Testis (tissue), 3 donors: ENCODE results near the gene TRUB1. TPM values are rescaled to one million over a fixed set of nuclear protein-coding genes. Genes with fewer than 3 reads are reported as not detected.

Experiments
- DNase-seq: peaks from one replicate; pipeline ENCODE4 v3.0.0-alpha.2; 2019
- H3K27ac ChIP-seq, 2 donors: fragments of 200-600 bp; sonication (generic); one replicate each; pipeline ENCODE4 v1.5.1; 2019
- H3K27me3 ChIP-seq: fragments of 200-600 bp; sonication (generic); one replicate; pipeline ENCODE4 v1.5.1; 2019
- H3K36me3 ChIP-seq: fragments of 200-600 bp; sonication (generic); one replicate; pipeline ENCODE4 v1.5.1; 2017; ENCODE audit warnings: low read depth; ENCODE audit errors: missing control alignments
- H3K4me1 ChIP-seq: fragments of 200-600 bp; sonication (generic); one replicate; pipeline ENCODE4 v1.5.1; 2019
- H3K4me3 ChIP-seq, 2 donors: fragments of 200-600 bp; sonication (generic); one replicate each; pipeline ENCODE4 v1.5.1; 2017 to 2019
- H3K9me3 ChIP-seq: fragments of 200-600 bp; sonication (generic); one replicate; pipeline ENCODE4 v1.5.1; 2017
- CTCF ChIP-seq, 3 experiments: fragments of 450-650 bp in 2 of 3; fragments of 200-600 bp in 1 of 3; sonication (generic) in 1 of 3; IDR thresholded peaks; one replicate each; pipeline ENCODE4 v1.5.1; 2016 to 2019; ENCODE audit warnings: antibody characterized with exemption in 3 of 3, mild to moderate bottlenecking in 2 of 3, moderate library complexity in 1 of 3
- POLR2A ChIP-seq: fragments of 450-650 bp; IDR thresholded peaks from one replicate; pipeline ENCODE4 v1.6.1; 2017; ENCODE audit warnings: antibody characterized with exemption, mild to moderate bottlenecking, moderate library complexity
- WGBS, 2 donors: methylation state at CpG; one replicate each; pipeline ENCODE4 v1.1.5; 2018; 5-methylcytosine and 5-hydroxymethylcytosine counted together
- intact Hi-C: fragments of 100-400 bp; cut with DNase I; formaldehyde crosslinking; loops from one replicate; pipeline ENCODE4 v1.15.1; 2023; ENCODE audit warnings: low total_unique reads
- polyA plus RNA-seq: library from polyadenylated mRNA; stranded (reverse); fragments of 350-450 nt; fragmentation: Illumina TruSeq; extraction: RNeasy Lipid Tissue Mini Kit (QIAGEN cat#74804); gene quantifications from one replicate; pipeline ENCODE4 v1.2.3, GENCODE V29; 2014; ENCODE audit warnings: low read depth, low replicate concordance; ENCODE audit not compliant: insufficient read depth
- total RNA-seq, 2 donors: library from RNA; depleted of rRNA; stranded (reverse); fragments of >200 nt; gene quantifications; one replicate each; pipeline ENCODE4 v1.2.3, GENCODE V29; 2016

The TRUB1 gene
- total and polyA plus RNA-seq, 3 donors from 2014 or later: 33.5 to 44.5 (median 43.5) TPM

DNA sequence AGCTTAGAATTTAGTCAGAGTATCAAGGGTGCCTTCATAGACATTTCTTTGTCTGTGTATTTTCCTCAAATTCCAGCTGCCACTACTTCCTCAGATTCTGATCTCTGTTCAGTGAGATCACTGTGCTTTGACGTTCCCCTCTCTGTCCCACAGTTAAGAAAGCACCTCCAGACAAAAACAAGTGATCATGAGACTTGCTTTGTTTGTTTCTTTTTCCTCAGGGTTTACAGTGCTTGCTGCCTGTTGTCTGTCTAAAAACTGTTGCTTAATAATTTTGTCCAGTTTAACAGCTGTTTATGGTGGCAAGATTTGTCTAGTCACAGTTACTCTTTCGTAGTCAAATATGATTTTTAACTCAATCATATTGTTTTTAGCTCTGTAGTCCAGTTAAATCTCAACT lies 29.1 kb downstream of the TRUB1 start:
- 65 to 77% methylated on average over 2 of the region's 2 CpGs for WGBS, 2 donors
- Histone ChIP-seq H3K4me1 (no peaks in the 10 kb centered on the region), H3K9me3 (no peaks in the 10 kb centered on the region), H3K27me3 (no peaks in the 10 kb centered on the region), H3K36me3 (no peaks in the 10 kb centered on the region), H3K4me3 (no peak overlapping the region), H3K27ac (no peak overlapping the region)
- DNase-seq: no peak
- TF ChIP-seq CTCF (IDR thresholded peaks at IDR 0.05) (no peak), POLR2A (no peak)
- intact Hi-C loops: loop anchor here (5.0 kb wide), 1 partner anchor 40 kb away; no protein-coding TSS in a partner anchor

DNA sequence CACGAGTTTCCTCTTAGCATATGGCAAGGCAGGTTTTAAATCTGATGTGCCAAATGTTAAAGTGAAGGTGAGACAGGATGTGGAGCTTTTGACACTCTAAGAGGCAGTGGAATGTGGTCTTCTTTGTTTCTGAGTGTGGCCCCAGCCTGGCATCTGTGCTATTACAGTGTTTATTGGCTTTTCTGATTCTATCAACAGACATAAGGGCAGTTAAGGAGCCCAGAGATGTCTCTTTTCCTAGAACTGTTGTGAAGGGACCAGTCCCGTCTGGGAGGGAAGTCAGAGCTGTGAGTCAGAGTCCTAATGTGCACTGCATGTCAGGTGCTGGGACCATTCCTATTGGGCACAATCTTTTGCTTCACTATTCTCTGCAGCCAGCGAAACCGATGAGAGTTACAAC lies 32.5 kb downstream of the TRUB1 start:
- Histone ChIP-seq H3K27ac (no peak overlapping the region), H3K9me3 (no peaks in the 10 kb centered on the region), H3K4me1 (no peaks in the 10 kb centered on the region), H3K27me3 (no peaks in the 10 kb centered on the region), H3K36me3 (no peaks in the 10 kb centered on the region), H3K4me3 (no peak overlapping the region)
- no peak for TF ChIP-seq POLR2A
- no peak for TF ChIP-seq CTCF (IDR thresholded peaks at IDR 0.05)
- intact Hi-C loops: no loop called here
- 87% methylated on average over 4 of the region's 4 CpGs for WGBS, 2 donors
- DNase-seq: no peak

GRCh38 chr10:114973306-114973705 lies 35.3 kb downstream of the TRUB1 start:
- 83 to 95% methylated on average over 5 of the region's 5 CpGs for WGBS, 2 donors
- Histone ChIP-seq H3K4me1 (no peaks in the 10 kb centered on the region), H3K27me3 (no peaks in the 10 kb centered on the region), H3K27ac (no peak overlapping the region), H3K36me3 (no peaks in the 10 kb centered on the region), H3K9me3 (no peaks in the 10 kb centered on the region), H3K4me3 (no peak overlapping the region)
- no peak for TF ChIP-seq CTCF (IDR thresholded peaks at IDR 0.05)
- TF ChIP-seq POLR2A: no peak
- no peak for DNase-seq
- intact Hi-C loops: no loop called here

DNA sequence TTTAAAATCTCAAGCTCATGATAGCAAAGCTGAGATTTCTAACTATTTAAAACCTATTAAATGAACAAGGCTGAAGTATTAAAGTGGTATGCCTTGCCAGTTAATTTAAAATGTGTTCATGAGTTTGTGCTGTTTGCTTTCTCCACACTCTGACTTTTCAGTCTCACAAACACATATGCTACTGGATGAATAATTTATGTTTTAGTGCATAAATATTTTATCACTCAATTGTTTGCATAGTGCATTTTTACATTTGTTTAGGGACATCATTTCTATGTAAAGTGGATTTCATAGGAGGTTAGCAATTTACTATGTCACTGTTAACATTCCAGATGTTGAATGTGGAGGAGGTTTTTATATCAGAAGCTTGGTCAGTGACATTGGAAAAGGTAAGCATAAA lies 36.0 kb downstream of the TRUB1 start:
- intact Hi-C loops: no loop called here
- no peak overlapping the region for H3K27ac ChIP-seq

More for the DNA sequence above, 36.0 kb downstream of the TRUB1 start:
- Histone ChIP-seq H3K9me3 (no peaks in the 10 kb centered on the region), H3K36me3 (no peaks in the 10 kb centered on the region), H3K4me1 (no peaks in the 10 kb centered on the region), H3K27me3 (no peaks in the 10 kb centered on the region), H3K4me3 (no peak overlapping the region)
- no peak for DNase-seq
- TF ChIP-seq POLR2A: no peak
- TF ChIP-seq CTCF (IDR thresholded peaks at IDR 0.05): no peak
